ENCODE measurements around the gene RNASEH1. TPM values are rescaled to one million over a fixed set of nuclear protein-coding genes. Genes with fewer than 3 reads are reported as not detected.

Gene RNASEH1
- total RNA-seq, 3 donors from 2014 or later (not counting 1 experiment from before 2014, with no cell fraction given): 25.6 to 30.6 (median 26.3) TPM

DNA sequence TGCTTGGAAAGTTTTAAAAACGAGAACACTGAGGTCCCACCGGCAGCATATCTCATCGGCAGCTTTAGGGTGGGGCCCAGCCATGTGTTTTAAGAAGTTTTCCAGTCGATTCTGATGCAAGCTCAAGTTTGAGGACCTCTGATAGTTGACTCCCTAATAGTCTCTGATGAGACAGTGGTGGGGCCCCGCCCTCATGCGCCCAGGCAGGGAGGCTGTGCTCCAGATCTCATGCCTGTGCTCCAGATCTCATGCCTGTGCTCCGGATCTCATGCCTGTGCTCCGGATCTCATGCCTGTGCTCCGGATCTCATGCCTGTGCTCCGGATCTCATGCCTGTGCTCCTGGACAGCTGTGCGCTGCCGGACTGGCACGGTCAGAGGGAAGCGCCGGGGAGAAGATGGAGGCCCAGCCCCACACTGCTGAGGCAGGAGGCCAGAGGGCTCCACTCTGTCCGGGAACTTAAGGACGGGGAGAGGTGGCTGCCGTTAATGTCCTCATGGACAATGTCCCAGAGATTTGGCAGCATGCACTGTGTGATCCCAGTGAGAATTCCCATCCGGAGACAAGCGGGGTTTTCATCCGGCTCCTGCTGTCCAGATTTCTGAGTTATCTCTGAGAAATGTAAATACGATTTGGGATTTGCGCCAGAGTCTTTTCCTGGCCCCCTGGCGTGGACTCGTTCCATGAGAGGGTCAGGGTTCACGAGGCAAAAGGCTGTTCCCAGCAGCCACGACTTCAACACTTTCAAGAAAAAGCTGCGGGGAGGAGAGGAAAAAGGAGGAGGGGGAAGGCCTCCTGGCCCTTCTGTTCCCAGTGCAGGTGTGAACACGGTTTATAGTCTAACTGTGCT, 27.4 kb upstream of the RNASEH1 start:
- peaks cover 0 to 9% of the 10 kb centered on the region in 2 donors for H3K4me1 Mint-ChIP-seq
- DNase-seq (no peak), ATAC-seq (no peak)
- no peaks in the 10 kb centered on the region for H3K9me3 ChIP-seq (ENCODE audit: control insufficient read depth, insufficient read depth, low read length)
- peaks cover 42% of the 10 kb centered on the region for H3K36me3 ChIP-seq (ENCODE audit: control insufficient read depth, insufficient read depth, low read length)
- WGBS (ENCODE audit: insufficient coverage): 94% methylated on average over 29 of the region's 29 CpGs
- H3K9me3 Mint-ChIP-seq: no peaks in the 10 kb centered on the region
- H3K4me1 ChIP-seq (ENCODE audit: control insufficient read depth, insufficient read depth, low read length): no peaks in the 10 kb centered on the region
- H3K27me3 ChIP-seq (ENCODE audit: control insufficient read depth, insufficient read depth, low read length): no peaks in the 10 kb centered on the region
- H3K27me3 Mint-ChIP-seq (ENCODE audit: low read depth in 2 of 2): no peaks in the 10 kb centered on the region
- intact Hi-C loops (cut with micrococcal nuclease): no loop called here
- no peak overlapping the region for H3K4me3 ChIP-seq (ENCODE audit: low read length)
- H3K36me3 Mint-ChIP-seq: no peaks in the 10 kb centered on the region
- TF ChIP-seq, protein P1, sequence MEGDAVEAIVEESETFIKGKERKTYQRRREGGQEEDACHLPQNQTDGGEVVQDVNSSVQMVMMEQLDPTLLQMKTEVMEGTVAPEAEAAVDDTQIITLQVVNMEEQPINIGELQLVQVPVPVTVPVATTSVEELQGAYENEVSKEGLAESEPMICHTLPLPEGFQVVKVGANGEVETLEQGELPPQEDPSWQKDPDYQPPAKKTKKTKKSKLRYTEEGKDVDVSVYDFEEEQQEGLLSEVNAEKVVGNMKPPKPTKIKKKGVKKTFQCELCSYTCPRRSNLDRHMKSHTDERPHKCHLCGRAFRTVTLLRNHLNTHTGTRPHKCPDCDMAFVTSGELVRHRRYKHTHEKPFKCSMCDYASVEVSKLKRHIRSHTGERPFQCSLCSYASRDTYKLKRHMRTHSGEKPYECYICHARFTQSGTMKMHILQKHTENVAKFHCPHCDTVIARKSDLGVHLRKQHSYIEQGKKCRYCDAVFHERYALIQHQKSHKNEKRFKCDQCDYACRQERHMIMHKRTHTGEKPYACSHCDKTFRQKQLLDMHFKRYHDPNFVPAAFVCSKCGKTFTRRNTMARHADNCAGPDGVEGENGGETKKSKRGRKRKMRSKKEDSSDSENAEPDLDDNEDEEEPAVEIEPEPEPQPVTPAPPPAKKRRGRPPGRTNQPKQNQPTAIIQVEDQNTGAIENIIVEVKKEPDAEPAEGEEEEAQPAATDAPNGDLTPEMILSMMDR (IDR thresholded peaks at IDR 0.05): no peak
- no peak overlapping the region for H3K27ac Mint-ChIP-seq
- H3K4me3 Mint-ChIP-seq: no peak overlapping the region
- no peak overlapping the region for H3K27ac ChIP-seq (ENCODE audit: low read length)

DNA sequence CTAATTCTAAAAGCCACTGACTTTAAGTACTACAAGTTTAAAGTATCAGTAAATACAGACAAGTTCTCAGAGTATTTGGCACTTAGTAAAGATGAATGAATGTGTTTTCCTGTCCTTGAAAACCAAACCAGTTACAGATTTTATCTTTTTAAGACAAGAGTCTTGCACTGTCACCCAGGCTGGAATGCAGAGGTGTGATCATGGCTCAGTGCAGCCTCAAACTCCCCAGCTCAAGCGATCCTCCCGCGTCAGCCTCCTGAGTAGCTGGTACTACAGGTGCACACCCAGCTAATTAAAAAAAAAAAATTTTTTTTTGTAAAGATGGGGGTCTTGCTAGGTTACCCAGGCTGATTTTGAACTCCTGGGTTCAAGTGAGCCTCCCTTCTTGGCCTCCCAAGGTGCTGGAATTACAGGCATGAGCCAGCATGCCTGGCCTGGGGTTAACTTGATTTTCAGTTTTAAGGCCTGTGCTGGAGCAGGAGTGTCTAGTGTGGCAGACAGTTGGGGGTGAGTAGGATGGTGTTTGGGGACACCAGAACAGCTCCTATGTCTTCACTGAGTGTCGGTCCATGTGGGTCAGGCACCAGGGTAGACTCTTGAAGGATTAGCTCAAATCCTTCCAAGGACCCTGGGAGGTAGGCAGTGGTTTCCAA, 26.6 kb upstream of the RNASEH1 start:
- Histone ChIP-seq H3K4me1 (ENCODE audit: control insufficient read depth, insufficient read depth, low read length) (no peaks in the 10 kb centered on the region), H3K27me3 (ENCODE audit: control insufficient read depth, insufficient read depth, low read length) (no peaks in the 10 kb centered on the region), H3K36me3 (ENCODE audit: control insufficient read depth, insufficient read depth, low read length) (peaks cover 49% of the 10 kb centered on the region), H3K9me3 (ENCODE audit: control insufficient read depth, insufficient read depth, low read length) (no peaks in the 10 kb centered on the region), H3K4me3 (ENCODE audit: low read length) (no peak overlapping the region), H3K27ac (ENCODE audit: low read length) (no peak overlapping the region)
- intact Hi-C loops (cut with micrococcal nuclease): no loop called here
- ATAC-seq (no peak), DNase-seq (no peak)
- no peaks in the 10 kb centered on the region for H3K9me3 Mint-ChIP-seq
- H3K27ac Mint-ChIP-seq: no peak overlapping the region
- no peak overlapping the region for H3K4me3 Mint-ChIP-seq
- no peaks in the 10 kb centered on the region for H3K27me3 Mint-ChIP-seq (ENCODE audit: low read depth in 2 of 2)
- WGBS (ENCODE audit: insufficient coverage): 67% methylated on average over 3 of the region's 4 CpGs
- H3K4me1 Mint-ChIP-seq: peaks cover 0 to 11% of the 10 kb centered on the region in 2 donors
- H3K36me3 Mint-ChIP-seq: no peaks in the 10 kb centered on the region
- TF ChIP-seq, protein P1 (IDR thresholded peaks at IDR 0.05): no peak

DNA sequence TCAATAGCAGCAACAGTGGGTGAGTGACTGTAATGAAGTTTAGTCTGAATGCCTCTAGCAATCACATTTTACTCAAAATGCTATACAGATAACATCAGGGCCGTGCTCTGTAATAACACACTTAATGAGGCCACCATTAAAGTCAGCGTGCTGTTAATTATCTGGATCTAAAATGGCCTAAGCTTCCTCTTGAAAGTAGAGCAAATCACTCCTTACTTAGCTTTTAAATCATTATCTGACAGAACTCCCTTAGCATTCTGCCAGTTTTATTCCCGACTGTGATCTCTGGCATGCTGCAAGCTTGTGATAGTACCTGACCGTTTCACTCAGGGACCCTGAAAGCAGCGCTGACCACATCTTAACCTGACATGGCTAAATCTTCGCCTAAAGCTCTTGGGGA, 25.9 kb upstream of the RNASEH1 start:
- no peaks in the 10 kb centered on the region for H3K27me3 Mint-ChIP-seq (ENCODE audit: low read depth in 2 of 2)
- intact Hi-C loops (cut with micrococcal nuclease): no loop called here
- no peak overlapping the region for H3K4me3 Mint-ChIP-seq
- H3K4me1 ChIP-seq (ENCODE audit: control insufficient read depth, insufficient read depth, low read length): no peaks in the 10 kb centered on the region
- peaks cover 6 to 9% of the 10 kb centered on the region in 2 donors for H3K4me1 Mint-ChIP-seq
- ATAC-seq (no peak), DNase-seq (no peak)
- H3K4me3 ChIP-seq (ENCODE audit: low read length): no peak overlapping the region
- no peaks in the 10 kb centered on the region for H3K27me3 ChIP-seq (ENCODE audit: control insufficient read depth, insufficient read depth, low read length)
- H3K9me3 Mint-ChIP-seq: no peaks in the 10 kb centered on the region
- H3K36me3 Mint-ChIP-seq: no peaks in the 10 kb centered on the region
- H3K36me3 ChIP-seq (ENCODE audit: control insufficient read depth, insufficient read depth, low read length): peaks cover 55% of the 10 kb centered on the region
- WGBS (ENCODE audit: insufficient coverage): 82% methylated on average over 6 of the region's 6 CpGs
- H3K9me3 ChIP-seq (ENCODE audit: control insufficient read depth, insufficient read depth, low read length): no peaks in the 10 kb centered on the region
- no peak overlapping the region for H3K27ac Mint-ChIP-seq
- H3K27ac ChIP-seq (ENCODE audit: low read length): no peak overlapping the region
- TF ChIP-seq, protein P1 (IDR thresholded peaks at IDR 0.05): no peak

All from natural killer cell (primary cell).